Measurements from ENCODE around the gene PPP1R2B.

PPP1R2B gene

DNA sequence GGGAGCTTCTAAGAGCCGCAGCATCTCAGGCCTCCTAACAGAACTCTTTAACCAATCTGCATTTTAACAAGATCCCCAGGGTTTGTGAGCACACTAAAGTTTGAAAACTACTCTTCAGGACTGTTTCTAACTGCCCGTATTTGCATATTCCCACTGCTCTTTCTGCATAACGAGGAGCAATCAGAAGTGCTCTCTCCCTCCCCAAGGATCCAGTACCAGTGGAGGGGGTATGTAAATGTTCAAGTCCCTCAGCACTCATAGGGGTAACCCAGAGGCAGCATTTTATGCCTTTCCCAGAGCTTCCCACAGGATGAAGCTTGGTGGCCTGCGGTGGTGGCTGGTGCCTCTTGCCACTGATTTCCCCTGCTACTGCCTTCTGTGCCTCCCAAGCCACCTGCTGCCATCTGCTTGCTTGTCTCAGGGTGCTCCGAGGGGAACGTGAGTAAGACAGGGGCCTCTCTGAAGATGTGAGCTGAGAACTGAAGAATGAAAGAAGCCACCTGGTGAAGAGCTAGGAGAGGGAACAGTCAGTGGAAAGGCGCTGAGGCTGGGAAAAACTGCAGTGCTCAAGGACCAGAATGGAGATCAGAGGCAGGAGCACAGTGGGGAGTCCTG is 30.0 kb upstream of the PPP1R2B start:
- no peak for DNase-seq
- H3K36me3 ChIP-seq (ENCODE audit: control insufficient read depth in 4 of 4, insufficient read depth in 4 of 4, low read length in 3 of 4) = no peaks in the 10 kb centered on the region
- POLR2A ChIA-PET = no interaction called here
- no peak overlapping the region for H3K27ac ChIP-seq (ENCODE audit: insufficient read depth in 1 of 2, low read depth in 1 of 2, low read length in 2 of 2, poor library complexity in 1 of 2, severe bottlenecking in 2 of 2)
- H3K27me3 ChIP-seq (replicated peaks in 2 of 5; ENCODE audit: control insufficient read depth in 4 of 5, insufficient read depth in 5 of 5, low read length in 4 of 5) = peaks cover 0 to 1% (median 0%) of the 10 kb centered on the region in 5 experiments
- WGBS (ENCODE audit: insufficient coverage) = 86% methylated on average over 4 of the region's 7 CpGs
- CTCF ChIA-PET = no interaction called here
- no peak overlapping the region for H3K4me3 ChIP-seq (ENCODE audit: control insufficient read depth in 1 of 7, extremely low read depth in 1 of 7, insufficient read depth in 4 of 7, low read depth in 2 of 7, low read length in 6 of 7)
- H3K4me1 ChIP-seq (ENCODE audit: control extremely low read depth in 1 of 4, control insufficient read depth in 4 of 4, insufficient read depth in 4 of 4, low read length in 3 of 4) = no peaks in the 10 kb centered on the region
- H3K9me3 ChIP-seq (ENCODE audit: control extremely low read depth in 1 of 5, control insufficient read depth in 4 of 5, insufficient read depth in 2 of 5, low read depth in 1 of 5, low read length in 4 of 5) = no peaks in the 10 kb centered on the region

DNA sequence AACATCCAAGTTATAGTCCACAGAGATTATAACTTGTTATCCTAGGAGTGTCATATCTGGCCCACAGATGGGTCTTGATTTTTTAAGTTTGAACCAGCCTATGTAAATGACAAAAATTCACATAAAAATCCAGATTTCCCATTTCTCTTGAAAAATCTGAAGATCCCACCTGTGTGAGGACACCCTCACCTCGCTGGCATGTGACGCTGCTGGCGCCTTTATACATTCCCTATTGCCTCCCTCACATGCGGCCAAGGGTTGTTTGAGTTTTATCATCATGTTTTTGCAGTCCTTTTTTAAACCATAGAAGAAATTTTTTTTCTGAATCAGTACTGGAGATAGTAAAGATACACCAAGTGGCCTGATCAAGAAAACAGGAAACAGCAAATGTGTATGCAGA is 25.9 kb upstream of the PPP1R2B start:
- H3K4me3 ChIP-seq (ENCODE audit: control insufficient read depth in 1 of 7, extremely low read depth in 1 of 7, insufficient read depth in 4 of 7, low read depth in 2 of 7, low read length in 6 of 7) = no peak overlapping the region
- no peak overlapping the region for H3K27ac ChIP-seq (ENCODE audit: insufficient read depth in 1 of 2, low read depth in 1 of 2, low read length in 2 of 2, poor library complexity in 1 of 2, severe bottlenecking in 2 of 2)
- no peaks in the 10 kb centered on the region for H3K9me3 ChIP-seq (ENCODE audit: control extremely low read depth in 1 of 5, control insufficient read depth in 4 of 5, insufficient read depth in 2 of 5, low read depth in 1 of 5, low read length in 4 of 5)
- H3K4me1 ChIP-seq (ENCODE audit: control extremely low read depth in 1 of 4, control insufficient read depth in 4 of 4, insufficient read depth in 4 of 4, low read length in 3 of 4) = no peaks in the 10 kb centered on the region
- peaks cover 0 to 1% (median 0%) of the 10 kb centered on the region in 5 experiments for H3K27me3 ChIP-seq (replicated peaks in 2 of 5; ENCODE audit: control insufficient read depth in 4 of 5, insufficient read depth in 5 of 5, low read length in 4 of 5)
- no CpG with 5 or more reads among the region's 4 CpGs for WGBS (ENCODE audit: insufficient coverage)
- no peak for DNase-seq
- CTCF ChIA-PET = no interaction called here
- H3K36me3 ChIP-seq (ENCODE audit: control insufficient read depth in 4 of 4, insufficient read depth in 4 of 4, low read length in 3 of 4) = no peaks in the 10 kb centered on the region
- POLR2A ChIA-PET = no interaction called here

DNA sequence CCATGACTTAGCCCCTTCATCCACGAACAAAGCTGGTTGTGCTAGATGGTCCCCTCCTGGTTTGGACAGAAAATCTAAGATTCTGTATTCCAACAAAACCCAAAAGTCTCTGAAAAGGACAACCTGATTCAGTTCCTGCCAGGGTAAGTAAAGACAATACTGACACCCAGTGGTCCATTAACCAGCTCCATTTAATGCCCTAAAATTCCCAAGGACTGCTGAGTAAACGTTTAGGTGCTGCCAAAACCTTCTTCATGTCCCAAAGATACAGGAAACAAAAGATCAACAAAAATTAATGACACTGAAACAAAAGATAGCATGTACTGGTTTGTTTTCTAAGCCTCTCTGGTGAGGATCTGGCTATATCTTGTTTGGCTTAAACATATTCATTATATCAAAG is 25.3 kb upstream of the PPP1R2B start:
- ChIA-PET CTCF (no interaction called here), POLR2A (no interaction called here)
- Histone ChIP-seq H3K4me1 (ENCODE audit: control extremely low read depth in 1 of 4, control insufficient read depth in 4 of 4, insufficient read depth in 4 of 4, low read length in 3 of 4) (no peaks in the 10 kb centered on the region), H3K27me3 (replicated peaks in 2 of 5; ENCODE audit: control insufficient read depth in 4 of 5, insufficient read depth in 5 of 5, low read length in 4 of 5) (peaks cover 0 to 1% (median 0%) of the 10 kb centered on the region in 5 experiments), H3K4me3 (ENCODE audit: control insufficient read depth in 1 of 7, extremely low read depth in 1 of 7, insufficient read depth in 4 of 7, low read depth in 2 of 7, low read length in 6 of 7) (no peak overlapping the region), H3K27ac (ENCODE audit: insufficient read depth in 1 of 2, low read depth in 1 of 2, low read length in 2 of 2, poor library complexity in 1 of 2, severe bottlenecking in 2 of 2) (no peak overlapping the region), H3K9me3 (ENCODE audit: control extremely low read depth in 1 of 5, control insufficient read depth in 4 of 5, insufficient read depth in 2 of 5, low read depth in 1 of 5, low read length in 4 of 5) (no peaks in the 10 kb centered on the region), H3K36me3 (ENCODE audit: control insufficient read depth in 4 of 4, insufficient read depth in 4 of 4, low read length in 3 of 4) (no peaks in the 10 kb centered on the region)
- no peak for DNase-seq
- 78% methylated on average over 1 of the region's 2 CpGs for WGBS (ENCODE audit: insufficient coverage)

DNA sequence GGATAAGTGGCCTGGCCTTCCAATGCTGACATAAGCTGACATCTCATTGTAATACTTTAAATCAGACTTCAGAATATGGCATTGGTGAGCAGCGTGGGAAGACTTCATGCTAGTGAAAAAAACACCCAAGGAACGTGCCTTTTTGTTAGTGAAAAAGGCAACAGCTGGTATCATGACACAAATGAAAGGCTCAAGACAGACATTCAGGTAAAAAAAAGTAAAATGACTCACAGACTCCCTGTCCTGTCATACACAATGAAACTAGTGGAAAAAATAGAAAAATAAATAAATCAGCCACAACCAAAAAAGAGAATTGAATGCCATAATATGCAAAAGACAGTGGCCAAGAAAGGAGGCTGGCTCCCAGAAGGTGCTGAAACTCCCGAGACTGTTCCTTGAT is 24.4 kb upstream of the PPP1R2B start:
- H3K27ac ChIP-seq (ENCODE audit: insufficient read depth in 1 of 2, low read depth in 1 of 2, low read length in 2 of 2, poor library complexity in 1 of 2, severe bottlenecking in 2 of 2) = no peak overlapping the region
- H3K4me3 ChIP-seq (ENCODE audit: control insufficient read depth in 1 of 7, extremely low read depth in 1 of 7, insufficient read depth in 4 of 7, low read depth in 2 of 7, low read length in 6 of 7) = no peak overlapping the region
- peaks cover 0 to 1% (median 0%) of the 10 kb centered on the region in 5 experiments for H3K27me3 ChIP-seq (replicated peaks in 2 of 5; ENCODE audit: control insufficient read depth in 4 of 5, insufficient read depth in 5 of 5, low read length in 4 of 5)
- WGBS (ENCODE audit: insufficient coverage) = 90% methylated on average over 3 of the region's 3 CpGs
- POLR2A ChIA-PET = no interaction called here
- no peaks in the 10 kb centered on the region for H3K9me3 ChIP-seq (ENCODE audit: control extremely low read depth in 1 of 5, control insufficient read depth in 4 of 5, insufficient read depth in 2 of 5, low read depth in 1 of 5, low read length in 4 of 5)
- H3K36me3 ChIP-seq (ENCODE audit: control insufficient read depth in 4 of 4, insufficient read depth in 4 of 4, low read length in 3 of 4) = no peaks in the 10 kb centered on the region
- DNase-seq = no peak
- H3K4me1 ChIP-seq (ENCODE audit: control extremely low read depth in 1 of 4, control insufficient read depth in 4 of 4, insufficient read depth in 4 of 4, low read length in 3 of 4) = no peaks in the 10 kb centered on the region
- CTCF ChIA-PET = interaction anchor here (0.7 kb wide), 1 partner anchor 41 kb away, joined by 3 read pairs; no protein-coding TSS in a partner anchor

DNA sequence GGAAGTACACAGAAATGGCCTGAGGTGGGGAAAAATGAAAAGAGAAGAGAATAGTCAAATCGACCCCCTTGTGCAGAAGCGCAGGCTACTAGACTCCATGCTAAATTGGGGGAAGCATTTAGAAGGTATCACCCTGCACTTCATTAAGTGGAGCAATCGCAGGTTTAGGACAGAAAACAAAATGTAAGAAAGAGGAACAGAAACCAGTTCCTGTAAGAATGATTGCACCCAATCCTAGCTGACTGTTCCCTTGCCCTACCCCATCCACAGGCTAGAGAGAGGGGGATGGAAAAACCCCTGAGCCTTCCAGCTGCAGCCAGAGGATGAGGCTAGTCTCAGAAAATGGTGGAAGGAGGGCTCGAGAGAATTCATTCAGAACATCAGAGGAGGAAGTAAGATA is 23.9 kb upstream of the PPP1R2B start:
- no peak overlapping the region for H3K4me3 ChIP-seq (ENCODE audit: control insufficient read depth in 1 of 7, extremely low read depth in 1 of 7, insufficient read depth in 4 of 7, low read depth in 2 of 7, low read length in 6 of 7)
- no peaks in the 10 kb centered on the region for H3K36me3 ChIP-seq (ENCODE audit: control insufficient read depth in 4 of 4, insufficient read depth in 4 of 4, low read length in 3 of 4)
- H3K4me1 ChIP-seq (ENCODE audit: control extremely low read depth in 1 of 4, control insufficient read depth in 4 of 4, insufficient read depth in 4 of 4, low read length in 3 of 4) = no peaks in the 10 kb centered on the region
- ChIA-PET CTCF (interaction anchor here (0.7 kb wide), 1 partner anchor 40 kb away, joined by 3 read pairs; no protein-coding TSS in a partner anchor), POLR2A (no interaction called here)
- no peak for DNase-seq
- no peaks in the 10 kb centered on the region for H3K27me3 ChIP-seq (replicated peaks in 2 of 5; ENCODE audit: control insufficient read depth in 4 of 5, insufficient read depth in 5 of 5, low read length in 4 of 5)
- 60% methylated on average over 4 of the region's 4 CpGs for WGBS (ENCODE audit: insufficient coverage)
- no peaks in the 10 kb centered on the region for H3K9me3 ChIP-seq (ENCODE audit: control extremely low read depth in 1 of 5, control insufficient read depth in 4 of 5, insufficient read depth in 2 of 5, low read depth in 1 of 5, low read length in 4 of 5)
- H3K27ac ChIP-seq (ENCODE audit: insufficient read depth in 1 of 2, low read depth in 1 of 2, low read length in 2 of 2, poor library complexity in 1 of 2, severe bottlenecking in 2 of 2) = no peak overlapping the region

DNA sequence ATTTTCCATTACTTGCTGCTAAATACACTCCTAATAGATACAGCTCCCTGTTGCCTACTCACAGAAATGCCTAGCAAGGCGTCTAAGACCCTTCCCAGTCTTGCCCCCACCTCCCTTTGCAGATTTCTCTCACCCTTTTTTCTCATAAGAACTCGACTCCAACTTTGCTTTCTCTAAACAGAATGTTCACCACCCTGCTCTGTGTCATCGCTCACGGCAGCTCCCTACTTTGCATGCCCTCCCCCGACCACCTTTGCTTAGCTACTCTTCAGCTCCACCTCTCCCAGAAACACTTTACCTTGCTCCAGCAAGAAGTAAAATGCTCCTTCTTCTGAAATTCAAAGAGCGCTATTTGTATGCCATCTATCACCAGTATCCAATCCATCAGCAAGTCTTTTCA is 15.2 kb upstream of the PPP1R2B start:
- Histone ChIP-seq H3K4me1 (ENCODE audit: control extremely low read depth in 1 of 4, control insufficient read depth in 4 of 4, insufficient read depth in 4 of 4, low read length in 3 of 4) (no peaks in the 10 kb centered on the region), H3K27ac (ENCODE audit: insufficient read depth in 1 of 2, low read depth in 1 of 2, low read length in 2 of 2, poor library complexity in 1 of 2, severe bottlenecking in 2 of 2) (no peak overlapping the region), H3K36me3 (ENCODE audit: control insufficient read depth in 4 of 4, insufficient read depth in 4 of 4, low read length in 3 of 4) (no peaks in the 10 kb centered on the region), H3K9me3 (ENCODE audit: control extremely low read depth in 1 of 5, control insufficient read depth in 4 of 5, insufficient read depth in 2 of 5, low read depth in 1 of 5, low read length in 4 of 5) (no peaks in the 10 kb centered on the region), H3K4me3 (ENCODE audit: control insufficient read depth in 1 of 7, extremely low read depth in 1 of 7, insufficient read depth in 4 of 7, low read depth in 2 of 7, low read length in 6 of 7) (no peak overlapping the region), H3K27me3 (replicated peaks in 2 of 5; ENCODE audit: control insufficient read depth in 4 of 5, insufficient read depth in 5 of 5, low read length in 4 of 5) (peaks cover 0 to 2% (median 0%) of the 10 kb centered on the region in 5 experiments)
- DNase-seq = no peak
- POLR2A ChIA-PET = no interaction called here
- CTCF ChIA-PET = no interaction called here
- 87% methylated on average over 6 of the region's 6 CpGs for WGBS (ENCODE audit: insufficient coverage)

DNA sequence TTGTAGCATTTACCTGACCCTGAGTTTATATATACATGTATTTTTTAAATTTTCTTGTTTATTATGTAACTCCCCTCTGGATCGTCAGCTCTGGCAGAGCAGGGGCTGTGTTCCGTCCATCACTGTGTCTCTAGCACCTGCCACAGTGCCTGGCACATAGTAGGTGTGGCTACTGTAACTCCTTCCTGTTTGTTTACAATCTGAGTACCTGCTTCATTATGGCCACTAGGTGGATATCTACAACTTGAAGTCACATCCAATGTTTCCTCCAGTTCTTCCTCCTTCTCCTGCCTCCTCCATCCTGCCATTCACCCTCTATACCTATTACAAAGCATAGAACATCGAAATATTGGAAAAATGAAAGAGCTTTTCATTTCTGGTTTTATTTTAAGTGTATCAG is 14.2 kb upstream of the PPP1R2B start:
- no peaks in the 10 kb centered on the region for H3K36me3 ChIP-seq (ENCODE audit: control insufficient read depth in 4 of 4, insufficient read depth in 4 of 4, low read length in 3 of 4)
- CTCF ChIA-PET = no interaction called here
- H3K4me3 ChIP-seq (ENCODE audit: control insufficient read depth in 1 of 7, extremely low read depth in 1 of 7, insufficient read depth in 4 of 7, low read depth in 2 of 7, low read length in 6 of 7) = no peak overlapping the region
- no peaks in the 10 kb centered on the region for H3K4me1 ChIP-seq (ENCODE audit: control extremely low read depth in 1 of 4, control insufficient read depth in 4 of 4, insufficient read depth in 4 of 4, low read length in 3 of 4)
- WGBS (ENCODE audit: insufficient coverage) = 83% methylated on average over 1 of the region's 3 CpGs
- H3K27me3 ChIP-seq (replicated peaks in 2 of 5; ENCODE audit: control insufficient read depth in 4 of 5, insufficient read depth in 5 of 5, low read length in 4 of 5) = peaks cover 0 to 2% (median 0%) of the 10 kb centered on the region in 5 experiments
- no peak overlapping the region for H3K27ac ChIP-seq (ENCODE audit: insufficient read depth in 1 of 2, low read depth in 1 of 2, low read length in 2 of 2, poor library complexity in 1 of 2, severe bottlenecking in 2 of 2)
- POLR2A ChIA-PET = no interaction called here
- DNase-seq = no peak
- no peaks in the 10 kb centered on the region for H3K9me3 ChIP-seq (ENCODE audit: control extremely low read depth in 1 of 5, control insufficient read depth in 4 of 5, insufficient read depth in 2 of 5, low read depth in 1 of 5, low read length in 4 of 5)
